Mesothelial cell of epicardium (in vitro differentiated cells): ENCODE data around the gene SLC10A6. TPM values are rescaled to one million over a fixed set of nuclear protein-coding genes. Genes with fewer than 3 reads are reported as not detected.

Experiments
- DNase-seq, 2 experiments: peaks; one replicate each; pipeline ENCODE4 v3.0.0; 2021; ENCODE audit warnings: low spot score in 2 of 2; ENCODE audit not compliant: unreplicated experiment in 2 of 2
- H3K27ac Mint-ChIP-seq: 2 replicates; pipeline ENCODE4 v1.8.0; 2021; ENCODE audit warnings: mixed read lengths
- H3K27me3 Mint-ChIP-seq: 2 replicates; pipeline ENCODE4 v1.8.0; 2021; ENCODE audit warnings: low read depth, mixed read lengths
- H3K36me3 Mint-ChIP-seq: 2 replicates; pipeline ENCODE4 v1.8.0; 2021; ENCODE audit warnings: mixed read lengths
- H3K4me1 Mint-ChIP-seq: 2 replicates; pipeline ENCODE4 v1.8.0; 2021; ENCODE audit warnings: mixed read lengths
- H3K4me3 Mint-ChIP-seq: 2 replicates; pipeline ENCODE4 v1.8.0; 2021; ENCODE audit warnings: mild to moderate bottlenecking, moderate library complexity, mixed read lengths
- H3K9me3 Mint-ChIP-seq: 2 replicates; pipeline ENCODE4 v1.8.0; 2021; ENCODE audit warnings: mixed read lengths
- total RNA-seq: library from RNA; stranded (reverse); gene quantifications from 3 replicates; pipeline ENCODE4 v1.2.1, GENCODE V29; 2021
- TF ChIP-seq, protein P1 (sequence below): fragments of 200-600 bp; sonication (generic); IDR thresholded peaks from one replicate; pipeline ENCODE4 v1.5.0; 2021; ENCODE audit warnings: antibody characterized with exemption; ENCODE audit not compliant: unreplicated experiment

The SLC10A6 gene
- total RNA-seq, 1 donor from 2014 or later, result not detected

- peaks cover 15% of the 10 kb centered on the region for H3K9me3 Mint-ChIP-seq
- peaks cover 48% of the 10 kb centered on the region for H3K36me3 Mint-ChIP-seq
- no peaks in the 10 kb centered on the region for H3K27me3 Mint-ChIP-seq
- no peak overlapping the region for H3K27ac Mint-ChIP-seq
- no peak for DNase-seq
- no peaks in the 10 kb centered on the region for H3K4me1 Mint-ChIP-seq
- no peak overlapping the region for H3K4me3 Mint-ChIP-seq
- TF ChIP-seq, protein P1, sequence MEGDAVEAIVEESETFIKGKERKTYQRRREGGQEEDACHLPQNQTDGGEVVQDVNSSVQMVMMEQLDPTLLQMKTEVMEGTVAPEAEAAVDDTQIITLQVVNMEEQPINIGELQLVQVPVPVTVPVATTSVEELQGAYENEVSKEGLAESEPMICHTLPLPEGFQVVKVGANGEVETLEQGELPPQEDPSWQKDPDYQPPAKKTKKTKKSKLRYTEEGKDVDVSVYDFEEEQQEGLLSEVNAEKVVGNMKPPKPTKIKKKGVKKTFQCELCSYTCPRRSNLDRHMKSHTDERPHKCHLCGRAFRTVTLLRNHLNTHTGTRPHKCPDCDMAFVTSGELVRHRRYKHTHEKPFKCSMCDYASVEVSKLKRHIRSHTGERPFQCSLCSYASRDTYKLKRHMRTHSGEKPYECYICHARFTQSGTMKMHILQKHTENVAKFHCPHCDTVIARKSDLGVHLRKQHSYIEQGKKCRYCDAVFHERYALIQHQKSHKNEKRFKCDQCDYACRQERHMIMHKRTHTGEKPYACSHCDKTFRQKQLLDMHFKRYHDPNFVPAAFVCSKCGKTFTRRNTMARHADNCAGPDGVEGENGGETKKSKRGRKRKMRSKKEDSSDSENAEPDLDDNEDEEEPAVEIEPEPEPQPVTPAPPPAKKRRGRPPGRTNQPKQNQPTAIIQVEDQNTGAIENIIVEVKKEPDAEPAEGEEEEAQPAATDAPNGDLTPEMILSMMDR, result no peak
Measured at GRCh38 chr4:86775061-86775460, 74.1 kb downstream of the SLC10A6 start.

Other genes with a start within 250 kb of the SLC10A6 start
- 0.73 to 1.6 TPM (median 1.5 TPM) in 3 replicates for gene C4orf36, start 43.0 kb upstream of the SLC10A6 start, total RNA-seq
- gene AFF1, start 85.6 kb upstream of the SLC10A6 start, total RNA-seq, result 18.2 to 20.0 TPM (median 18.6 TPM) in 3 replicates